ENCODE measurements around the gene PIGBOS1. TPM values are rescaled to one million over a fixed set of nuclear protein-coding genes. Genes with fewer than 3 reads are reported as not detected.

The PIGBOS1 gene
- total RNA-seq, 1 experiment from 2014 or later, result 11.7 TPM

GRCh38 chr15:55334371-55334770, 15.4 kb upstream of the PIGBOS1 start:
- Mint-ChIP-seq H3K4me3 (ENCODE audit: unreplicated experiment) (no peak overlapping the region), H3K4me1 (ENCODE audit: low read depth, unreplicated experiment) (no peaks in the 10 kb centered on the region), H3K9me3 (ENCODE audit: unreplicated experiment) (no peaks in the 10 kb centered on the region), H3K36me3 (ENCODE audit: insufficient read depth, unreplicated experiment) (no peaks in the 10 kb centered on the region), H3K27me3 (ENCODE audit: insufficient read depth, unreplicated experiment) (no peaks in the 10 kb centered on the region), H3K27ac (ENCODE audit: unreplicated experiment) (no peak overlapping the region)
- CTCF ChIA-PET, result no interaction called here
- POLR2A ChIA-PET, result no interaction called here
- BruUV-seq (replicated peaks), result no TSS peak
- Histone ChIP-seq H3K27me3 (replicated peaks; ENCODE audit: control insufficient read depth, insufficient read depth, low read length) (no peaks in the 10 kb centered on the region), H3K36me3 (ENCODE audit: control insufficient read depth, insufficient read depth, low read length) (no peaks in the 10 kb centered on the region; the same call in 1 of the 2 replicates), H3K9me3 (no peaks in the 10 kb centered on the region), H3K4me1 (no peaks in the 10 kb centered on the region), H3K4me3 (ENCODE audit: low read depth, low read length) (no peak overlapping the region)
- TF ChIP-seq, protein P1, sequence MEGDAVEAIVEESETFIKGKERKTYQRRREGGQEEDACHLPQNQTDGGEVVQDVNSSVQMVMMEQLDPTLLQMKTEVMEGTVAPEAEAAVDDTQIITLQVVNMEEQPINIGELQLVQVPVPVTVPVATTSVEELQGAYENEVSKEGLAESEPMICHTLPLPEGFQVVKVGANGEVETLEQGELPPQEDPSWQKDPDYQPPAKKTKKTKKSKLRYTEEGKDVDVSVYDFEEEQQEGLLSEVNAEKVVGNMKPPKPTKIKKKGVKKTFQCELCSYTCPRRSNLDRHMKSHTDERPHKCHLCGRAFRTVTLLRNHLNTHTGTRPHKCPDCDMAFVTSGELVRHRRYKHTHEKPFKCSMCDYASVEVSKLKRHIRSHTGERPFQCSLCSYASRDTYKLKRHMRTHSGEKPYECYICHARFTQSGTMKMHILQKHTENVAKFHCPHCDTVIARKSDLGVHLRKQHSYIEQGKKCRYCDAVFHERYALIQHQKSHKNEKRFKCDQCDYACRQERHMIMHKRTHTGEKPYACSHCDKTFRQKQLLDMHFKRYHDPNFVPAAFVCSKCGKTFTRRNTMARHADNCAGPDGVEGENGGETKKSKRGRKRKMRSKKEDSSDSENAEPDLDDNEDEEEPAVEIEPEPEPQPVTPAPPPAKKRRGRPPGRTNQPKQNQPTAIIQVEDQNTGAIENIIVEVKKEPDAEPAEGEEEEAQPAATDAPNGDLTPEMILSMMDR (IDR thresholded peaks at IDR 0.05; ENCODE audit: insufficient read depth in 1 of 2, low read depth in 1 of 2, low read length in 1 of 2, severe bottlenecking in 1 of 2, unreplicated experiment in 1 of 2), result no peak
- intact Hi-C loops (cut with micrococcal nuclease; ENCODE audit: unreplicated experiment), result no loop called here
- no peak for DNase-seq

DNA sequence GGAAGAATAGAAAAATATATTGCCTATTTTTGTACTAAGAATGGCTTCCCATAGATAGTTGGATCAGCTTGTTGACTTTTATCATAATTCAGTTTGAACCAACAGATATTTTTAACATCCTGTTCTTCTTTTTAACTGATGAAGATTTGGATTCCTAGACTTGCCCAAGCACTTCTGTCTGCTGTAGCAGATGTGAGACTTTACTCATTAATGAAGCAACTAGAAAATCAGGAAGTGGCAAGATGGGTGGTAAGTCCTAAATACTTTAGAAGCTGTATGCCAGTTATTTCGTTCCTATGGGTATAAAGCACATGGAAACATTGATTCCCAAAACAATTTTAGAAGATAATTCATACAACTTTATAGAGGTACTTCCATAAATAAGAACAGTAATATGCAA, 8.5 kb upstream of the PIGBOS1 start:
- H3K4me3 Mint-ChIP-seq (ENCODE audit: unreplicated experiment), result no peak overlapping the region
- H3K36me3 ChIP-seq (ENCODE audit: control insufficient read depth, insufficient read depth, low read length), result no peaks in the 10 kb centered on the region; the same call in 1 of the 2 replicates
- TF ChIP-seq, protein P1 (IDR thresholded peaks at IDR 0.05; ENCODE audit: insufficient read depth in 1 of 2, low read depth in 1 of 2, low read length in 1 of 2, severe bottlenecking in 1 of 2, unreplicated experiment in 1 of 2), result no peak
- H3K36me3 Mint-ChIP-seq (ENCODE audit: insufficient read depth, unreplicated experiment), result no peaks in the 10 kb centered on the region
- H3K4me3 ChIP-seq (ENCODE audit: low read depth, low read length), result no peak overlapping the region
- CTCF ChIA-PET, result no interaction called here
- POLR2A ChIA-PET, result no interaction called here
- no peaks in the 10 kb centered on the region for H3K4me1 ChIP-seq
- no peaks in the 10 kb centered on the region for H3K9me3 Mint-ChIP-seq (ENCODE audit: unreplicated experiment)
- H3K27me3 ChIP-seq (replicated peaks; ENCODE audit: control insufficient read depth, insufficient read depth, low read length), result no peaks in the 10 kb centered on the region
- intact Hi-C loops (cut with micrococcal nuclease; ENCODE audit: unreplicated experiment), result no loop called here
- no peaks in the 10 kb centered on the region for H3K9me3 ChIP-seq
- no peak overlapping the region for H3K27ac Mint-ChIP-seq (ENCODE audit: unreplicated experiment)
- H3K4me1 Mint-ChIP-seq (ENCODE audit: low read depth, unreplicated experiment), result peaks cover 2% of the 10 kb centered on the region
- no TSS peak for BruUV-seq (replicated peaks)
- DNase-seq, result no peak
- H3K27me3 Mint-ChIP-seq (ENCODE audit: insufficient read depth, unreplicated experiment), result no peaks in the 10 kb centered on the region

- Mint-ChIP-seq H3K4me1 (ENCODE audit: low read depth, unreplicated experiment) (peaks cover 6% of the 10 kb centered on the region), H3K27me3 (ENCODE audit: insufficient read depth, unreplicated experiment) (no peaks in the 10 kb centered on the region), H3K4me3 (ENCODE audit: unreplicated experiment) (no peak overlapping the region), H3K9me3 (ENCODE audit: unreplicated experiment) (no peaks in the 10 kb centered on the region), H3K27ac (ENCODE audit: unreplicated experiment) (no peak overlapping the region), H3K36me3 (ENCODE audit: insufficient read depth, unreplicated experiment) (peaks cover 6% of the 10 kb centered on the region)
- Histone ChIP-seq H3K4me1 (no peaks in the 10 kb centered on the region), H3K27me3 (replicated peaks; ENCODE audit: control insufficient read depth, insufficient read depth, low read length) (no peaks in the 10 kb centered on the region), H3K4me3 (ENCODE audit: low read depth, low read length) (no peak overlapping the region), H3K36me3 (ENCODE audit: control insufficient read depth, insufficient read depth, low read length) (no peaks in the 10 kb centered on the region), H3K9me3 (no peaks in the 10 kb centered on the region)
- TF ChIP-seq, protein P1 (IDR thresholded peaks at IDR 0.05; ENCODE audit: insufficient read depth in 1 of 2, low read depth in 1 of 2, low read length in 1 of 2, severe bottlenecking in 1 of 2, unreplicated experiment in 1 of 2), result no peak
- CTCF ChIA-PET, result interaction anchor here (1.3 kb wide), 1 partner anchor 113 kb away, joined by 4 read pairs; no protein-coding TSS in a partner anchor
- POLR2A ChIA-PET, result no interaction called here
- BruUV-seq (replicated peaks), result no TSS peak
- intact Hi-C loops (cut with micrococcal nuclease; ENCODE audit: unreplicated experiment), result no loop called here
- DNase-seq, result no peak
Measured at GRCh38 chr15:55322467-55322866, 3.5 kb upstream of the PIGBOS1 start.
